HepG2 (cell line): ENCODE measurements around the gene ATP1B2. TPM values are rescaled to one million over a fixed set of nuclear protein-coding genes. Genes with fewer than 3 reads are reported as not detected.

ENCODE experiments used
- GMEB1 ChIP-seq: sonication (generic); formaldehyde crosslinking; IDR thresholded peaks from 2 replicates; pipeline ENCODE4 v1.5.1; 2020; ENCODE audit warnings: missing genetic modification reagents, mild to moderate bottlenecking, borderline replicate concordance
- HCFC1 ChIP-seq: fragments of 150-350 bp; IDR thresholded peaks from 2 replicates; pipeline ENCODE4 v1.6.1; 2014; ENCODE audit warnings: low read depth, low read length
- KLF16 ChIP-seq, 2 experiments: sonication (generic) in 1 of 2; formaldehyde crosslinking in 1 of 2; IDR thresholded peaks; 2 replicates each; pipeline versions ENCODE4 v1.6.1 to v1.8.0; 2016 to 2023; ENCODE audit warnings: missing genetic modification reagents in 2 of 2, missing compliant biosample characterization in 1 of 2
- NPAS2 ChIP-seq: sonication (generic); formaldehyde crosslinking; IDR thresholded peaks from 2 replicates; pipeline ENCODE4 v1.8.0; 2022; ENCODE audit warnings: mild to moderate bottlenecking, missing genetic modification reagents, borderline replicate concordance
- RERE ChIP-seq: IDR thresholded peaks from 2 replicates; pipeline ENCODE4 v1.6.1; 2016; ENCODE audit warnings: low read depth, missing genetic modification reagents, missing compliant biosample characterization
- RFX3 ChIP-seq: IDR thresholded peaks from 2 replicates; pipeline ENCODE4 v1.6.1; 2016; ENCODE audit warnings: missing biosample characterization, missing genetic modification reagents
- SMARCC2 ChIP-seq: fragments of 450-650 bp; IDR thresholded peaks from 2 replicates; pipeline ENCODE4 v1.6.1; 2017; ENCODE audit warnings: antibody characterized with exemption, mild to moderate bottlenecking
- ZNF44 ChIP-seq: sonication (generic); formaldehyde crosslinking; IDR thresholded peaks from 2 replicates; pipeline ENCODE4 v1.5.1; 2020; ENCODE audit warnings: mild to moderate bottlenecking, missing genetic modification reagents
- ZSCAN20 ChIP-seq: sonication (generic); formaldehyde crosslinking; IDR thresholded peaks from 2 replicates; pipeline ENCODE4 v1.4.0; 2020; ENCODE audit warnings: missing genetic modification reagents, mild to moderate bottlenecking, borderline replicate concordance
- polyA plus RNA-seq, 8 experiments: library from polyadenylated mRNA; depleted of rRNA in 3 of 8; stranded (reverse) in 7 of 8; unstranded in 1 of 8; fragments of >200 nt; fragmentation: Illumina TruSeq in 4 of 8; extraction: Trizol in 4 of 8; gene quantifications; 2 replicates each; pipeline versions ENCODE4 v1.2.1 to v1.2.3, GENCODE V29; 2011 to 2016; ENCODE audit warnings: low read depth in 4 of 8, missing spikeins in 1 of 8, mixed read lengths in 1 of 8; ENCODE audit not compliant: insufficient read depth in 1 of 8
- total RNA-seq, 5 experiments: library from RNA; depleted of rRNA; stranded (reverse); fragments of >200 nt; fragmentation: Illumina TruSeq; extraction: Trizol; gene quantifications; 2 replicates each; pipeline ENCODE4 v1.2.3, GENCODE V29; 2016; ENCODE audit warnings: low read depth in 1 of 5
- TF ChIP-seq, protein P1 (sequence below): sonication (generic); formaldehyde crosslinking; IDR thresholded peaks from 2 replicates; pipeline ENCODE4 v1.5.0; 2020; ENCODE audit warnings: mild to moderate bottlenecking, missing genetic modification reagents, borderline replicate concordance
- TF ChIP-seq, protein P2 (sequence below): sonication (generic); formaldehyde crosslinking; IDR thresholded peaks from 2 replicates; pipeline ENCODE4 v1.5.1; 2020; ENCODE audit warnings: mild to moderate bottlenecking, missing genetic modification reagents, moderate library complexity

Gene ATP1B2
- total and polyA plus RNA-seq, 2 of the 13 experiments (the other 11 are each of a cell fraction or from before 2014, with no cell fraction given), result not detected

- TF ChIP-seq, protein P1, sequence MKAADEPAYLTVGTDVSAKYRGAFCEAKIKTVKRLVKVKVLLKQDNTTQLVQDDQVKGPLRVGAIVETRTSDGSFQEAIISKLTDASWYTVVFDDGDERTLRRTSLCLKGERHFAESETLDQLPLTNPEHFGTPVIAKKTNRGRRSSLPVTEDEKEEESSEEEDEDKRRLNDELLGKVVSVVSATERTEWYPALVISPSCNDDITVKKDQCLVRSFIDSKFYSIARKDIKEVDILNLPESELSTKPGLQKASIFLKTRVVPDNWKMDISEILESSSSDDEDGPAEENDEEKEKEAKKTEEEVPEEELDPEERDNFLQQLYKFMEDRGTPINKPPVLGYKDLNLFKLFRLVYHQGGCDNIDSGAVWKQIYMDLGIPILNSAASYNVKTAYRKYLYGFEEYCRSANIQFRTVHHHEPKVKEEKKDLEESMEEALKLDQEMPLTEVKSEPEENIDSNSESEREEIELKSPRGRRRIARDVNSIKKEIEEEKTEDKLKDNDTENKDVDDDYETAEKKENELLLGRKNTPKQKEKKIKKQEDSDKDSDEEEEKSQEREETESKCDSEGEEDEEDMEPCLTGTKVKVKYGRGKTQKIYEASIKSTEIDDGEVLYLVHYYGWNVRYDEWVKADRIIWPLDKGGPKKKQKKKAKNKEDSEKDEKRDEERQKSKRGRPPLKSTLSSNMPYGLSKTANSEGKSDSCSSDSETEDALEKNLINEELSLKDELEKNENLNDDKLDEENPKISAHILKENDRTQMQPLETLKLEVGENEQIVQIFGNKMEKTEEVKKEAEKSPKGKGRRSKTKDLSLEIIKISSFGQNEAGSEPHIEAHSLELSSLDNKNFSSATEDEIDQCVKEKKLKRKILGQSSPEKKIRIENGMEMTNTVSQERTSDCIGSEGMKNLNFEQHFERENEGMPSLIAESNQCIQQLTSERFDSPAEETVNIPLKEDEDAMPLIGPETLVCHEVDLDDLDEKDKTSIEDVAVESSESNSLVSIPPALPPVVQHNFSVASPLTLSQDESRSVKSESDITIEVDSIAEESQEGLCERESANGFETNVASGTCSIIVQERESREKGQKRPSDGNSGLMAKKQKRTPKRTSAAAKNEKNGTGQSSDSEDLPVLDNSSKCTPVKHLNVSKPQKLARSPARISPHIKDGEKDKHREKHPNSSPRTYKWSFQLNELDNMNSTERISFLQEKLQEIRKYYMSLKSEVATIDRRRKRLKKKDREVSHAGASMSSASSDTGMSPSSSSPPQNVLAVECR, result peak; percentile 73
- TF ChIP-seq GMEB1 (CRISPR knock-in tag), result peak; percentile 24; the same call in 1 of the 2 replicates
- TF ChIP-seq SMARCC2, result no peak
- 0 out of 2 replicates have a peak, but pooled peaks have one; percentile 29 for TF ChIP-seq ZSCAN20
- no peak for TF ChIP-seq ZNF44 (CRISPR knock-in tag)
- TF ChIP-seq, protein P2, sequence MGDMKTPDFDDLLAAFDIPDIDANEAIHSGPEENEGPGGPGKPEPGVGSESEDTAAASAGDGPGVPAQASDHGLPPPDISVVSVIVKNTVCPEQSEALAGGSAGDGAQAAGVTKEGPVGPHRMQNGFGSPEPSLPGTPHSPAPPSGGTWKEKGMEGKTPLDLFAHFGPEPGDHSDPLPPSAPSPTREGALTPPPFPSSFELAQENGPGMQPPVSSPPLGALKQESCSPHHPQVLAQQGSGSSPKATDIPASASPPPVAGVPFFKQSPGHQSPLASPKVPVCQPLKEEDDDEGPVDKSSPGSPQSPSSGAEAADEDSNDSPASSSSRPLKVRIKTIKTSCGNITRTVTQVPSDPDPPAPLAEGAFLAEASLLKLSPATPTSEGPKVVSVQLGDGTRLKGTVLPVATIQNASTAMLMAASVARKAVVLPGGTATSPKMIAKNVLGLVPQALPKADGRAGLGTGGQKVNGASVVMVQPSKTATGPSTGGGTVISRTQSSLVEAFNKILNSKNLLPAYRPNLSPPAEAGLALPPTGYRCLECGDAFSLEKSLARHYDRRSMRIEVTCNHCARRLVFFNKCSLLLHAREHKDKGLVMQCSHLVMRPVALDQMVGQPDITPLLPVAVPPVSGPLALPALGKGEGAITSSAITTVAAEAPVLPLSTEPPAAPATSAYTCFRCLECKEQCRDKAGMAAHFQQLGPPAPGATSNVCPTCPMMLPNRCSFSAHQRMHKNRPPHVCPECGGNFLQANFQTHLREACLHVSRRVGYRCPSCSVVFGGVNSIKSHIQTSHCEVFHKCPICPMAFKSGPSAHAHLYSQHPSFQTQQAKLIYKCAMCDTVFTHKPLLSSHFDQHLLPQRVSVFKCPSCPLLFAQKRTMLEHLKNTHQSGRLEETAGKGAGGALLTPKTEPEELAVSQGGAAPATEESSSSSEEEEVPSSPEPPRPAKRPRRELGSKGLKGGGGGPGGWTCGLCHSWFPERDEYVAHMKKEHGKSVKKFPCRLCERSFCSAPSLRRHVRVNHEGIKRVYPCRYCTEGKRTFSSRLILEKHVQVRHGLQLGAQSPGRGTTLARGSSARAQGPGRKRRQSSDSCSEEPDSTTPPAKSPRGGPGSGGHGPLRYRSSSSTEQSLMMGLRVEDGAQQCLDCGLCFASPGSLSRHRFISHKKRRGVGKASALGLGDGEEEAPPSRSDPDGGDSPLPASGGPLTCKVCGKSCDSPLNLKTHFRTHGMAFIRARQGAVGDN (CRISPR knock-in tag), result peak; percentile 75
- TF ChIP-seq RFX3 (CRISPR knock-in tag), result no peak
- no peak for TF ChIP-seq HCFC1
- TF ChIP-seq KLF16 (CRISPR knock-in tag; IDR thresholded peaks at IDR 0.05), result peak in 1 of 2 experiments; percentile 86; a peak in 2 of 4 replicates
- TF ChIP-seq NPAS2 (CRISPR knock-in tag), result no peak
- 0 out of 2 replicates have a peak, but pooled peaks have one; percentile 70 for TF ChIP-seq RERE (CRISPR knock-in tag)
Measured at GRCh38 chr17:7627250-7628121, 23.2 kb upstream of the ATP1B2 start, which contains the start of gene SAT2 (continued).
